BLaER1 treated with 17β-estradiol and CSF1 and Interleukin-3, amounts not matched to agents 10 nM and 100 nM (cell line): ENCODE measurements around the gene TXNRD2.
A peak's percentile ranks its signal among the peaks of the same experiment; 100 is the strongest.

Experiments
- H3K27ac ChIP-seq, 11 experiments: shearing (Covaris generic); formaldehyde crosslinking; 2 replicates each; pipeline ENCODE4 v1.8.1; 2022
- H3K27me3 ChIP-seq, 11 experiments: shearing (Covaris generic); formaldehyde crosslinking; 2 replicates each; pipeline ENCODE4 v1.8.1; 2022
- H3K36me3 ChIP-seq, 11 experiments: shearing (Covaris generic); formaldehyde crosslinking; 2 replicates each; pipeline ENCODE4 v1.8.1; 2022
- H3K4me1 ChIP-seq, 10 experiments: shearing (Covaris generic); formaldehyde crosslinking; 2 replicates each; pipeline ENCODE4 v1.8.1; 2022
- H3K4me2 ChIP-seq, 11 experiments: shearing (Covaris generic); formaldehyde crosslinking; 2 replicates each; pipeline ENCODE4 v1.8.1; 2022
- H3K4me3 ChIP-seq, 10 experiments: shearing (Covaris generic); formaldehyde crosslinking; 2 replicates each; pipeline ENCODE4 v1.8.1; 2022
- H3K9ac ChIP-seq, 11 experiments: shearing (Covaris generic); formaldehyde crosslinking; 2 replicates each; pipeline ENCODE4 v1.8.1; 2022
- H3K9me3 ChIP-seq, 11 experiments: shearing (Covaris generic); formaldehyde crosslinking; replicated peaks in 1 of 11; 2 replicates each; pipeline ENCODE4 v1.8.1; 2022
- H4K20me1 ChIP-seq, 11 experiments: shearing (Covaris generic); formaldehyde crosslinking; 2 replicates each; pipeline ENCODE4 v1.8.1; 2022
- Cebpa-rat ChIP-seq, 11 experiments: shearing (Covaris generic); IDR thresholded peaks; 2 replicates each; pipeline ENCODE4 v1.8.1; 2022

Gene TXNRD2

GRCh38 chr22:19871845-19872778, 69.5 kb downstream of the TXNRD2 start:
- no peak overlapping the region for H3K4me3 ChIP-seq
- H3K4me2 ChIP-seq, result peak overlapping the region in 4 of 11 experiments; percentile 76 to 80 (median 77); a peak in 4 of 22 replicates
- H3K9ac ChIP-seq, result peak overlapping the region in 1 of 11 experiments; percentile 65; a peak in 1 of 22 replicates
- no peaks in the 10 kb centered on the region for H3K27me3 ChIP-seq
- no peaks in the 10 kb centered on the region for H3K9me3 ChIP-seq
- H4K20me1 ChIP-seq, result peaks cover 0 to 17% (median 0%) of the 10 kb centered on the region in 11 experiments; a peak in 4 of 22 replicates
- H3K36me3 ChIP-seq, result no peaks in the 10 kb centered on the region
- no peak for TF ChIP-seq Cebpa-rat (IDR thresholded peaks at IDR 0.05)
- peaks cover 13 to 50% (median 47%) of the 10 kb centered on the region in 10 experiments; a peak in 19 of 20 replicates for H3K4me1 ChIP-seq
- H3K27ac ChIP-seq, result peak overlapping the region in 1 of 11 experiments; percentile 67; a peak in 2 of 22 replicates

GRCh38 chr22:19871023-19871844, 70.4 kb downstream of the TXNRD2 start:
- Histone ChIP-seq H3K4me1 (peaks cover 13 to 41% (median 38%) of the 10 kb centered on the region in 10 experiments; a peak in 19 of 20 replicates), H3K4me3 (no peak overlapping the region), H3K4me2 (no peak overlapping the region), H4K20me1 (peaks cover 0 to 17% (median 0%) of the 10 kb centered on the region in 11 experiments; a peak in 4 of 22 replicates), H3K9ac (no peak overlapping the region; a peak in 1 of 22 replicates), H3K36me3 (no peaks in the 10 kb centered on the region), H3K27me3 (no peaks in the 10 kb centered on the region), H3K27ac (peak overlapping the region in 2 of 11 experiments; percentile 17 to 42; a peak in 1 of 22 replicates), H3K9me3 (no peaks in the 10 kb centered on the region)
- no peak for TF ChIP-seq Cebpa-rat (IDR thresholded peaks at IDR 0.05)

- no peak for TF ChIP-seq Cebpa-rat (IDR thresholded peaks at IDR 0.05)
- Histone ChIP-seq H3K9me3 (no peaks in the 10 kb centered on the region), H3K9ac (no peak overlapping the region), H3K4me2 (no peak overlapping the region), H3K36me3 (no peaks in the 10 kb centered on the region), H3K4me1 (peaks cover 16 to 33% (median 29%) of the 10 kb centered on the region in 10 experiments), H4K20me1 (peaks cover 0 to 14% (median 0%) of the 10 kb centered on the region in 11 experiments; a peak in 4 of 22 replicates), H3K27ac (peak overlapping the region in 1 of 11 experiments; percentile 42; a peak in 1 of 22 replicates), H3K4me3 (no peak overlapping the region), H3K27me3 (no peaks in the 10 kb centered on the region)
Measured at GRCh38 chr22:19870153-19871022, 71.2 kb downstream of the TXNRD2 start.

- Histone ChIP-seq H3K9me3 (no peaks in the 10 kb centered on the region), H4K20me1 (peaks cover 0 to 6% (median 0%) of the 10 kb centered on the region in 11 experiments; a peak in 4 of 22 replicates), H3K27me3 (no peaks in the 10 kb centered on the region), H3K27ac (no peak overlapping the region), H3K36me3 (no peaks in the 10 kb centered on the region), H3K9ac (no peak overlapping the region), H3K4me1 (peaks cover 12 to 25% (median 22%) of the 10 kb centered on the region in 10 experiments), H3K4me2 (no peak overlapping the region), H3K4me3 (no peak overlapping the region)
- no peak for TF ChIP-seq Cebpa-rat (IDR thresholded peaks at IDR 0.05)
Measured at GRCh38 chr22:19869497-19870152, 72.0 kb downstream of the TXNRD2 start.

- H3K36me3 ChIP-seq, result no peaks in the 10 kb centered on the region
- no peaks in the 10 kb centered on the region for H3K27me3 ChIP-seq
- no peak overlapping the region for H3K9ac ChIP-seq
- H3K9me3 ChIP-seq, result no peaks in the 10 kb centered on the region
- H3K4me1 ChIP-seq, result peaks cover 6 to 18% (median 15%) of the 10 kb centered on the region in 10 experiments
- TF ChIP-seq Cebpa-rat (IDR thresholded peaks at IDR 0.05), result no peak
- H3K4me3 ChIP-seq, result no peak overlapping the region
- H3K27ac ChIP-seq, result no peak overlapping the region
- peaks cover 0 to 6% (median 0%) of the 10 kb centered on the region in 11 experiments; a peak in 3 of 22 replicates for H4K20me1 ChIP-seq
- no peak overlapping the region for H3K4me2 ChIP-seq
Measured at GRCh38 chr22:19868773-19869471, 72.7 kb downstream of the TXNRD2 start.

- Histone ChIP-seq H3K9me3 (no peaks in the 10 kb centered on the region), H3K4me1 (peaks cover 6 to 12% (median 9%) of the 10 kb centered on the region in 10 experiments), H3K4me2 (no peak overlapping the region), H4K20me1 (peaks cover 0 to 6% (median 0%) of the 10 kb centered on the region in 11 experiments; a peak in 1 of 22 replicates), H3K9ac (no peak overlapping the region), H3K27me3 (no peaks in the 10 kb centered on the region), H3K4me3 (no peak overlapping the region), H3K27ac (no peak overlapping the region), H3K36me3 (no peaks in the 10 kb centered on the region)
- no peak for TF ChIP-seq Cebpa-rat (IDR thresholded peaks at IDR 0.05)
Measured at GRCh38 chr22:19868333-19868732, 73.3 kb downstream of the TXNRD2 start.

GRCh38 chr22:19867617-19868016, 74.0 kb downstream of the TXNRD2 start:
- Histone ChIP-seq H4K20me1 (peaks cover 0 to 6% (median 0%) of the 10 kb centered on the region in 11 experiments; a peak in 1 of 22 replicates), H3K4me1 (peaks cover under 1 to 7% (median 3%) of the 10 kb centered on the region in 10 experiments; a peak in 16 of 20 replicates), H3K9ac (no peak overlapping the region), H3K27me3 (no peaks in the 10 kb centered on the region), H3K36me3 (no peaks in the 10 kb centered on the region), H3K9me3 (no peaks in the 10 kb centered on the region), H3K27ac (no peak overlapping the region), H3K4me3 (no peak overlapping the region), H3K4me2 (no peak overlapping the region)
- no peak for TF ChIP-seq Cebpa-rat (IDR thresholded peaks at IDR 0.05)
